Frontal cortex (tissue), 4 donors: ENCODE results near the gene POGLUT2. TPM values are rescaled to one million over a fixed set of nuclear protein-coding genes. Genes with fewer than 3 reads are reported as not detected.

Experiments used
- DNase-seq, 2 donors: peaks; one replicate each; pipeline ENCODE4 v3.0.0; 2012; ENCODE audit warnings: low spot score in 2 of 2
- FAIRE-seq: peaks from 2 replicates; lab custom pipeline; 2012; peaks lifted over from hg19 to GRCh38; lab: Jason Lieb, UNC
- total RNA-seq: library from RNA; depleted of rRNA; stranded (reverse); fragments of >200 nt; gene quantifications from one replicate; pipeline ENCODE4 v1.2.3, GENCODE V29; 2014
- donor health status: control.
- donor health status: control.
- donor health status: control.

Gene POGLUT2
- 9.8 TPM for total RNA-seq

- FAIRE-seq (no peak), DNase-seq (peak; percentile 88 to 90)
These were observed at the start of gene POGLUT2, which contains the start of gene BIVM for GRCh38 chr13:102798581-102799425. TSS of gene POGLUT2 (minus strand) at chr13:102798976. CDS start at chr13:102798670, 306 bp downstream. TSS of gene BIVM (plus strand) at chr13:102799119. CDS start at chr13:102807268, 8,149 bp downstream.

- FAIRE-seq (peak; percentile 86), DNase-seq (no peak)
These were observed 48.8 kb upstream of the POGLUT2 start for GRCh38 chr13:102847272-102848234.

- DNase-seq (no peak), FAIRE-seq (no peak)
These were observed 47.7 kb upstream of the POGLUT2 start for GRCh38 chr13:102846261-102847015.

GRCh38 chr13:102845630-102846260, 47.0 kb upstream of the POGLUT2 start, which contains the start of gene ERCC5:
TSS of gene ERCC5 (plus strand) at chr13:102846032. CDS start at chr13:102846267, 235 bp downstream.
- DNase-seq (peak; percentile 34 to 56), FAIRE-seq (no peak)

- FAIRE-seq (no peak), DNase-seq (no peak)
These were observed 46.5 kb upstream of the POGLUT2 start for GRCh38 chr13:102845289-102845629.

- DNase-seq (no peak), FAIRE-seq (no peak)
These were observed 40.7 kb upstream of the POGLUT2 start for GRCh38 chr13:102839462-102839861.

GRCh38 chr13:102838982-102839381, 40.2 kb upstream of the POGLUT2 start:
- DNase-seq (no peak), FAIRE-seq (no peak)

GRCh38 chr13:102838273-102838672, 39.5 kb upstream of the POGLUT2 start:
- FAIRE-seq (no peak), DNase-seq (no peak)

- FAIRE-seq (no peak), DNase-seq (no peak)
These were observed 37.7 kb upstream of the POGLUT2 start for GRCh38 chr13:102836471-102836870.

GRCh38 chr13:102830646-102831045, 31.9 kb upstream of the POGLUT2 start:
- FAIRE-seq (no peak), DNase-seq (no peak)

- no peak for FAIRE-seq
- DNase-seq, result no peak
These were observed 27.3 kb upstream of the POGLUT2 start for GRCh38 chr13:102825921-102826706.

GRCh38 chr13:102825400-102825799, 26.6 kb upstream of the POGLUT2 start:
- FAIRE-seq, result no peak
- DNase-seq, result no peak

GRCh38 chr13:102817907-102818306, 19.1 kb upstream of the POGLUT2 start:
- FAIRE-seq (no peak), DNase-seq (no peak)

- no peak for FAIRE-seq
- no peak for DNase-seq
These were observed 18.5 kb upstream of the POGLUT2 start for GRCh38 chr13:102817241-102817640.

GRCh38 chr13:102816708-102817107, 17.9 kb upstream of the POGLUT2 start:
- DNase-seq (no peak), FAIRE-seq (no peak)

- FAIRE-seq (no peak), DNase-seq (no peak)
These were observed 17.0 kb upstream of the POGLUT2 start for GRCh38 chr13:102815788-102816187.

- no peak for FAIRE-seq
These were observed 16.0 kb upstream of the POGLUT2 start for GRCh38 chr13:102814793-102815192.

GRCh38 chr13:102814025-102814607, 15.3 kb upstream of the POGLUT2 start:
- no peak for FAIRE-seq

More at GRCh38 chr13:102814793-102815192, 16.0 kb upstream of the POGLUT2 start:
- DNase-seq, result no peak

More at GRCh38 chr13:102814025-102814607, 15.3 kb upstream of the POGLUT2 start:
- no peak for DNase-seq
